Measurements from ENCODE around the gene C1QTNF5.

DNA sequence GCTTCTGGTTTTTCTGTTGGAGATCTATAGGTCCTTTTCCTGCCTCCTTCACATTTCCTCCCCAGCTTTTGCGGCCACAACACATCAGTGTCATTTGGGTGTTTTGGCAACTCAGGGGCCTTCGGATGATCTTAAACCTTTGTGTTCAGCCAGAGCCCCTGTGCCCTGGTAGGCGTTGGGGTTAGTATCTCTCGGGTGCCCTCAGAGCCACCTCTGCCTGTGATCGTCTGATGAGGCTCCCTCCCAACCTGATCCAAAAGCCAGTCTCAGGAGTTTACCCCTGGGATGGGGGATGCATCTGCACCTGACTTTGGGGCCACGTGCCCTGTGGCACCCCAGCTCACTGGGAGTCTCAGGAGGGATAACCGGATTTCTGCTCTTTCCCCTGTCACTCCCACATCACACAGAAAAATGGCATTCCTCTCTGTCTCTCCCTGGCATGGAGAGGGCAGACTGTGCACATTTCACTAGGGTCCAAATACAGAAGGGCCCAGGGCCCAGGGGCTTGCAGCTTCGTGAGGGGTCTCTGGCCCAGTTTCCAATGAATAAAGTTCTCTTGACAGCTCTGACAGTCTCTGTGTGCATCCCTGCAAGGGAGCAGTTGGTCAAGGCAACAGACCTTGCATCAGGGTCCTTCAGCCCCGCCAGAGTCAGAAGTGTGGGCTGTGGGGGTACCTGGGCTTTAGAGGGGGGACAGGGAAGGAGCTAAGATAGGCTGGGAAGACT, 3.8 kb downstream of the C1QTNF5 start:
- TF ChIP-seq, protein P1, sequence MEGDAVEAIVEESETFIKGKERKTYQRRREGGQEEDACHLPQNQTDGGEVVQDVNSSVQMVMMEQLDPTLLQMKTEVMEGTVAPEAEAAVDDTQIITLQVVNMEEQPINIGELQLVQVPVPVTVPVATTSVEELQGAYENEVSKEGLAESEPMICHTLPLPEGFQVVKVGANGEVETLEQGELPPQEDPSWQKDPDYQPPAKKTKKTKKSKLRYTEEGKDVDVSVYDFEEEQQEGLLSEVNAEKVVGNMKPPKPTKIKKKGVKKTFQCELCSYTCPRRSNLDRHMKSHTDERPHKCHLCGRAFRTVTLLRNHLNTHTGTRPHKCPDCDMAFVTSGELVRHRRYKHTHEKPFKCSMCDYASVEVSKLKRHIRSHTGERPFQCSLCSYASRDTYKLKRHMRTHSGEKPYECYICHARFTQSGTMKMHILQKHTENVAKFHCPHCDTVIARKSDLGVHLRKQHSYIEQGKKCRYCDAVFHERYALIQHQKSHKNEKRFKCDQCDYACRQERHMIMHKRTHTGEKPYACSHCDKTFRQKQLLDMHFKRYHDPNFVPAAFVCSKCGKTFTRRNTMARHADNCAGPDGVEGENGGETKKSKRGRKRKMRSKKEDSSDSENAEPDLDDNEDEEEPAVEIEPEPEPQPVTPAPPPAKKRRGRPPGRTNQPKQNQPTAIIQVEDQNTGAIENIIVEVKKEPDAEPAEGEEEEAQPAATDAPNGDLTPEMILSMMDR (IDR thresholded peaks at IDR 0.05), result no peak
- no peak for TF ChIP-seq POLR2A (IDR thresholded peaks at IDR 0.05)
